CD8-positive, alpha-beta memory T cell (primary cell): Measurements from ENCODE around the gene LRFN4. TPM values are rescaled to one million over a fixed set of nuclear protein-coding genes. Genes with fewer than 3 reads are reported as not detected.

Source experiments
- CTCF ChIA-PET: fragments of 350-600 bp; sonication (Branson Sonifier 250); formaldehyde crosslinking; loops from one replicate; lab custom pipeline; 2021; ENCODE audit warnings: antibody characterized with exemption; lab: Charles Lee
- POLR2A ChIA-PET: fragments of 350-600 bp; sonication (Branson Sonifier 250); formaldehyde crosslinking; loops from one replicate; lab custom pipeline; 2021; ENCODE audit warnings: antibody characterized with exemption; lab: Charles Lee
- DNase-seq, 5 donors: peaks; one replicate each; pipeline versions ENCODE4 v3.0.0 to v3.0.0-alpha.2; 2020 to 2022; ENCODE audit warnings: mixed read lengths in 1 of 5
- H3K27ac ChIP-seq: one replicate; pipeline ENCODE4 v1.7.0; 2013; ENCODE audit warnings: low read depth, mild to moderate bottlenecking, low read length, moderate library complexity
- H3K27me3 ChIP-seq: 2 replicates; pipeline ENCODE4 v1.7.0; 2013; ENCODE audit warnings: low read length, mild to moderate bottlenecking; ENCODE audit not compliant: insufficient read depth, poor library complexity, severe bottlenecking
- H3K36me3 ChIP-seq: 2 replicates; pipeline ENCODE4 v1.7.0; 2013; ENCODE audit warnings: mild to moderate bottlenecking, low read length, moderate library complexity; ENCODE audit not compliant: insufficient read depth
- H3K4me1 ChIP-seq: 2 replicates; pipeline ENCODE4 v1.7.0; 2013; ENCODE audit warnings: mild to moderate bottlenecking, low read length, moderate library complexity; ENCODE audit not compliant: insufficient read depth
- H3K4me3 ChIP-seq: 2 replicates; pipeline ENCODE4 v1.7.0; 2013; ENCODE audit warnings: mild to moderate bottlenecking, low read length
- H3K9me3 ChIP-seq: 2 replicates; pipeline ENCODE4 v1.7.0; 2013; ENCODE audit warnings: mild to moderate bottlenecking, low read length
- H3K27ac Mint-ChIP-seq, 8 donors: one replicate each; pipeline ENCODE4 v1.8.0; 2020 to 2021; ENCODE audit warnings: mixed read lengths in 8 of 8, mild to moderate bottlenecking in 6 of 8, inconsistent platforms in 3 of 8, moderate library complexity in 3 of 8
- H3K27me3 Mint-ChIP-seq, 2 donors: one replicate each; pipeline ENCODE4 v1.8.0; 2020 to 2021; ENCODE audit warnings: mixed read lengths in 2 of 2, mild to moderate bottlenecking in 1 of 2, moderate library complexity in 1 of 2
- H3K36me3 Mint-ChIP-seq, 3 donors: one replicate each; pipeline ENCODE4 v1.8.0; 2020 to 2021; ENCODE audit warnings: mixed read lengths in 3 of 3, inconsistent platforms in 1 of 3, mild to moderate bottlenecking in 1 of 3
- H3K4me1 Mint-ChIP-seq, 3 donors: one replicate each; pipeline ENCODE4 v1.8.0; 2020 to 2021; ENCODE audit warnings: mixed read lengths in 3 of 3, inconsistent platforms in 1 of 3, mild to moderate bottlenecking in 1 of 3
- H3K4me3 Mint-ChIP-seq, 7 donors: one replicate each; pipeline ENCODE4 v1.8.0; 2020 to 2021; ENCODE audit warnings: mixed read lengths in 7 of 7, mild to moderate bottlenecking in 6 of 7, moderate library complexity in 4 of 7, inconsistent platforms in 2 of 7
- H3K9me3 Mint-ChIP-seq, 5 donors: one replicate each; pipeline ENCODE4 v1.8.0; 2020 to 2022; ENCODE audit warnings: mixed read lengths in 5 of 5, mild to moderate bottlenecking in 3 of 5, moderate library complexity in 2 of 5, inconsistent platforms in 1 of 5
- polyA plus RNA-seq: library from polyadenylated mRNA; unstranded; fragments of 300-500 nt; fragmentation: Illumina TruSeq; gene quantifications from one replicate; pipeline ENCODE4 v1.2.3, GENCODE V29; 2021
- total RNA-seq, 2 experiments: library from RNA; stranded (reverse); gene quantifications; one replicate each; pipeline ENCODE4 v1.2.3, GENCODE V29; 2021

Gene LRFN4
- total and polyA plus RNA-seq, 3 experiments from 2014 or later: 2.2 to 42.8 (median 35.5) TPM

DNA sequence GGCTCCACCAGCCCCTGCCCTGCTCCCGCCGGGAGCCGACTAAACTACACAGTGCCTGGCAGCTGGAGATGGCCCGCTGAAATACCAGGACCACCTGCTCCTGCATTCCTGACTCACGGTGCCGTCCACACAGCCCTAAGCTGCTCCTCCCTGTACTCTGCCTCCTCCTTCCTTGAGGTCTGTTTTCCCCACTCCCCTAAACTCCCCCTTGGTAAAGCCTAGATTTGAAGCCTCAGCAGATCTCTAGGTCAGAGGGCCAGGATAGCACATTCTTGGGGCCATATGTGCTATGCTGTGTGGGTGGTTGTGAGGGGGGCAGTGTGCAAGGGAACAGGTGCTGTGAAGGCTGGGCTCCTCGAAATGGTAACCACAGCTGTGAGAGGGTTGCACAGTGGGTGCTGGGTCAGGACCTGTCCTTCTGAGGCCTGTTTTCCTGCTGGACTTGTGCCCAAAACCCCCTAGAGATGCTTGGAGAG lies 9.7 kb downstream of the LRFN4 start:
- no peak for DNase-seq
- H3K36me3 ChIP-seq: no peaks in the 10 kb centered on the region
- no peak overlapping the region for H3K27ac Mint-ChIP-seq
- H3K9me3 ChIP-seq: no peaks in the 10 kb centered on the region
- no peaks in the 10 kb centered on the region for H3K27me3 Mint-ChIP-seq
- peaks cover 6 to 16% (median 6%) of the 10 kb centered on the region in 3 donors for H3K4me1 Mint-ChIP-seq
- no peaks in the 10 kb centered on the region for H3K36me3 Mint-ChIP-seq
- H3K27me3 ChIP-seq: no peaks in the 10 kb centered on the region
- no peak overlapping the region for H3K27ac ChIP-seq
- ChIA-PET CTCF (interaction anchor here (1.2 kb wide), 1 partner anchor 32 kb away, joined by 4 read pairs; no protein-coding TSS in a partner anchor), POLR2A (no interaction called here)
- H3K9me3 Mint-ChIP-seq: no peaks in the 10 kb centered on the region
- no peak overlapping the region for H3K4me3 ChIP-seq
- peaks cover 9% of the 10 kb centered on the region for H3K4me1 ChIP-seq
- H3K4me3 Mint-ChIP-seq: peak overlapping the region in 1 of 7 donors; percentile 52

DNA sequence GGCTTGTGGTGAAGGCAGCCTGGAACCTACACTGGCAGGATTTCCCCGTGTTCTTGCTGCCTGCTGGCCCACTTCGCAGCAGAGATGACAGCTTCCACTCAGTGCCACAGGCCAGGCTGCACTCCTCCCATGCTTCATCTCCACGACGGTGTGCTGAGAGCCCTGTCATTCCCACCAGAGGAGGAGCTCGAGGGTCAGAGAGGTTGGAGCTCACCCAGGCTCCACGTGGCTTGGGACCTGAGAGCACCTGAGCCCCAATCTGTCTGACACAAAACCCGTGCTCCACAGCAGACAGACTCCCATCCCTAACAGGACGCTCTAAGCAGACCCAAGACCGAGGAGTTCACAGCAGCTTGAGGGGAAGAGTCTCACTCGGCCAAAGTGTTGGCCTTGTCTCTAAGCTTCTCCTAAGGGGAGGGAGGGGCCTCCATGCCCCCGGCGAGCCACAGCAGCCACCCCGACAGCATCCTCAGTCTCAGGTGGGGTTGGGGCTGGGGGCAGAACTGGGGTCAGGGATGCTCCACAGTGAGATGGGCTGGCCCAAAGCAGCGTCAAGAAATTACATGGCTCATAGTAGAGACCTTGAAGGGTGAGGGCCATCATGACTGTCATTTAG lies 10.7 kb downstream of the LRFN4 start:
- no peaks in the 10 kb centered on the region for H3K27me3 Mint-ChIP-seq
- CTCF ChIA-PET: interaction anchor here (1.0 to 1.2 kb wide), 3 partner anchors 14 to 172 kb away, joined by 3 to 4 read pairs (median 3); no protein-coding TSS in a partner anchor

DNA sequence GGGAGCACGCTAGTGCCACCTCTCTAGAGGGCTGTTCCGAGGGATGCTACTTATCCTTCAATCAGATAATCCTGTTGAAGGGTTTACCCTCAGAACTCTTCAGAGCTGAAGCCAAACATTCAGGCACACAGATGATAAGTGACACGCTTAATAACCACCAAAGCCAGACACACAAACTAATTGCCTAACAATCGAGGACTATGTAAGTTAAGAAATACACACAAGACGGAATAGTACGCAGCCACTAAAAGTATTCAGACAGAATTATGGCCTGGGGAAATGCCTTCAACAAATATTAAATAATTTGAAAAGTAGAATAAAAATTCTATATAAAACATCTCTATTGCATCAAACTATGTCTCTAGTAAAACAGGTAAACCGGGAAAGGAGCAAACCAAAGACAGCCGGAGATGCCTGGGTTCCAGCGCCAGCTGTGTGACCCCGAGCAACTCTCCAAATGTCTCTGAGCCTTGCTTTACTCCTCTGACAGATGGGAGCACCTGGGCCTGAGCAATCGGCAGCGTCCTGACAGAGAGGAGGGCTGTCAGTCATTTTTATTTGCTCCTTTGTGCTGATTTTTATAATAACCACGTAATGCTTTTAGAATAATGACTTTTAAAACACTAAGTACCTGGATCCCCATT lies 11.3 kb downstream of the LRFN4 start:
- peaks cover 9% of the 10 kb centered on the region for H3K4me1 ChIP-seq
- H3K9me3 ChIP-seq: no peaks in the 10 kb centered on the region
- CTCF ChIA-PET: interaction anchor here (1.0 to 1.2 kb wide), 2 partner anchors 13 to 173 kb away, joined by 3 read pairs; no protein-coding TSS in a partner anchor
- Mint-ChIP-seq H3K4me3 (peak overlapping the region in 1 of 7 donors; percentile 51), H3K4me1 (peaks cover 6 to 16% (median 6%) of the 10 kb centered on the region in 3 donors), H3K9me3 (no peaks in the 10 kb centered on the region), H3K27me3 (no peaks in the 10 kb centered on the region), H3K36me3 (no peaks in the 10 kb centered on the region), H3K27ac (no peak overlapping the region)
- no peak overlapping the region for H3K27ac ChIP-seq
- POLR2A ChIA-PET: no interaction called here
- no peaks in the 10 kb centered on the region for H3K27me3 ChIP-seq
- DNase-seq: no peak
- no peaks in the 10 kb centered on the region for H3K36me3 ChIP-seq
- H3K4me3 ChIP-seq: no peak overlapping the region

More for the DNA sequence above, 10.7 kb downstream of the LRFN4 start:
- H3K27ac ChIP-seq: no peak overlapping the region
- Mint-ChIP-seq H3K4me1 (peaks cover 6 to 16% (median 6%) of the 10 kb centered on the region in 3 donors), H3K36me3 (no peaks in the 10 kb centered on the region), H3K27ac (peak overlapping the region in 1 of 8 donors; percentile 91), H3K4me3 (no peak overlapping the region), H3K9me3 (no peaks in the 10 kb centered on the region)
- H3K27me3 ChIP-seq: no peaks in the 10 kb centered on the region
- DNase-seq: no peak
- H3K4me1 ChIP-seq: peaks cover 9% of the 10 kb centered on the region
- H3K9me3 ChIP-seq: no peaks in the 10 kb centered on the region
- POLR2A ChIA-PET: no interaction called here
- no peaks in the 10 kb centered on the region for H3K36me3 ChIP-seq
- no peak overlapping the region for H3K4me3 ChIP-seq

DNA sequence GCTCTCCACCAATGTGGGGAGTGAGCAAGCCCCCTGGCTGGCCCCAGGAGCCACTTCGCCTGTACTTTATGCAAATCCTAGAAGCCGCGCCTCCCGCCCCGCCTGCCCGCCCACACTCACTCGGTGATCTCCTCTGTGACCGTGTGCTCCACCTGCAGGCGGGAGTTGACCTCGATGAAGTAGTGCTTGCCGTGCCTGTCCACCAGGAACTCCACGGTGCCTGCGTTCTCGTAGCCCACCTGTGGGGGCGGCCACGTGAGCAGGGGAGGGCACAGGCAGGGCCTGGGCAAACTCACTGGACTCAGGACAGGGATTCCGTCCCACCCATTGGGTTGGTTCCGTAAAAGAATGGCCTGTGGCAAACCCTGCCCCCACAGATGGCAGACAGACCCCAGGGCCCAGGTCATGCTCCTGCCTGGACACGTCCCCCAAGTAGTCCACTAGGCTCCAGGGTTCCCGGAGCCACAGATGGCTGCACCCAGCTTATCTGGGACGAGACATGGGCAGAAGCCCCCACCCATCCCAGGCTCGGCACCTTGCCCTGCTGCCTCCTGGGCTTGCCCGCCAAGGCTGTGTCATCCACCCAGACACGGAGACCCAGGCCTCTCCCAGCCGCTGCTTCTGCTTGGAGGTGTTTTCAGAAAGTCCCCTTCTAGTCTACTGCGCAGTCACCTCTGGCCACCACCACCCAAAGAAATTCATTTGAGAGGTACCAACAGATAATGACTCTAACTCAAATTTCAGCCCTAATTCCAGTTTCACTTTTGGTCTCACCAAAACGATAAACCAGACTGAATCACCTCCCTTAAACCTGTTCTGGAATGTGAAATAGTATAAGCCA lies 12.1 kb downstream of the LRFN4 start:
- no peaks in the 10 kb centered on the region for H3K27me3 ChIP-seq
- Mint-ChIP-seq H3K36me3 (no peaks in the 10 kb centered on the region), H3K9me3 (no peaks in the 10 kb centered on the region), H3K27me3 (no peaks in the 10 kb centered on the region), H3K27ac (peak overlapping the region in 2 of 8 donors; percentile 29 to 52), H3K4me3 (peak overlapping the region in 1 of 7 donors; percentile 51), H3K4me1 (peaks cover 6 to 16% (median 6%) of the 10 kb centered on the region in 3 donors)
- no peaks in the 10 kb centered on the region for H3K9me3 ChIP-seq
- ChIA-PET POLR2A (no interaction called here), CTCF (interaction anchor here (1.2 kb wide), 1 partner anchor 12 kb away, joined by 3 read pairs; no protein-coding TSS in a partner anchor)
- peaks cover 9% of the 10 kb centered on the region for H3K4me1 ChIP-seq
- no peak overlapping the region for H3K27ac ChIP-seq
- H3K4me3 ChIP-seq: no peak overlapping the region
- DNase-seq: peak; percentile 60 to 86 (median 64)
- H3K36me3 ChIP-seq: no peaks in the 10 kb centered on the region

DNA sequence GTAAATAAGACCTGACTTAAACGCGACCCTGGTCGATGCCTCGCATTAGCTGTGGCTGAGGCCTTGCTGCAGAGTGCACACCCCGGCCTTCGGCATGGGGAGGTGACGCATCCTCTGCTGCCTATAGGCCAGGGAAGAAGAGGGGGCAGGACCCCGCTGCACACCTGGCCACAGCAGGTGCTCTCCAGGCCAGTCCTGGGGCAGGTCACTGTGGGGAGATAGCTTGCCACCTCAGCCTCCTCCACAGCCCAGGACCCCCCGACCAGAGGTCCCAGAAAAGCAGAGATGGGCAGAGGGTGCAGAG lies 12.7 kb downstream of the LRFN4 start:
- H3K36me3 Mint-ChIP-seq: no peaks in the 10 kb centered on the region

DNA sequence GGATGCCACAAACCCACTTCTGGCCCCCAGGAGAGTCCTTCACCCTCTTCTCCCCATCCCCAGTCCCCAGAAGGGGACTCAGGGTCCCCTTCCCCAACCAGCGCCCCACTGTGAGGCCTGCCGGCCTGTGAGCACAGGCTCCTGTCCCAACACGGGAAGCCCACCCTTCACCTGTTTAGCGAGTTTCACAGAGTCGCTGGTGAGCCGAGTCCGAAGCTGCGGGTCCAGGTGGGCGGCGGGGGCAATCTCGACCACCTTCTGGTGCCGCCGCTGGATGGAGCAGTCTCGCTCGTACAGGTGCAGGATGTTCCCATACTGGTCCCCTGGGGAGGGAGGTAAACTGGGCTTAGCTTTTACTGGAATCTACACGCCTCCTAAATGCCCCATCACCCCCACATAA lies 13.3 kb downstream of the LRFN4 start:
- DNase-seq: no peak
- H3K36me3 Mint-ChIP-seq: no peaks in the 10 kb centered on the region
- no peak overlapping the region for H3K4me3 ChIP-seq
- H3K27me3 Mint-ChIP-seq: peaks cover 0 to 4% of the 10 kb centered on the region in 2 donors
- no peaks in the 10 kb centered on the region for H3K27me3 ChIP-seq
- H3K4me1 Mint-ChIP-seq: peaks cover 6 to 16% (median 6%) of the 10 kb centered on the region in 3 donors
- H3K9me3 ChIP-seq: no peaks in the 10 kb centered on the region
- no peak overlapping the region for H3K4me3 Mint-ChIP-seq
- H3K27ac ChIP-seq: no peak overlapping the region
- no peaks in the 10 kb centered on the region for H3K36me3 ChIP-seq
- H3K27ac Mint-ChIP-seq: no peak overlapping the region
- ChIA-PET POLR2A (no interaction called here), CTCF (interaction anchor here (0.7 kb wide), 1 partner anchor 14 kb away, joined by 3 read pairs; no protein-coding TSS in a partner anchor)
- H3K4me1 ChIP-seq: peaks cover 9% of the 10 kb centered on the region
- no peaks in the 10 kb centered on the region for H3K9me3 Mint-ChIP-seq

More for the DNA sequence above, 12.7 kb downstream of the LRFN4 start:
- Histone ChIP-seq H3K27ac (no peak overlapping the region), H3K27me3 (no peaks in the 10 kb centered on the region), H3K9me3 (no peaks in the 10 kb centered on the region), H3K4me1 (peaks cover 9% of the 10 kb centered on the region), H3K4me3 (no peak overlapping the region), H3K36me3 (no peaks in the 10 kb centered on the region)
- no peaks in the 10 kb centered on the region for H3K27me3 Mint-ChIP-seq
- DNase-seq: no peak
- H3K4me3 Mint-ChIP-seq: no peak overlapping the region
- peaks cover 6 to 16% (median 6%) of the 10 kb centered on the region in 3 donors for H3K4me1 Mint-ChIP-seq
- POLR2A ChIA-PET: no interaction called here
- H3K9me3 Mint-ChIP-seq: no peaks in the 10 kb centered on the region
- H3K27ac Mint-ChIP-seq: peak overlapping the region in 1 of 8 donors; percentile 52
- CTCF ChIA-PET: no interaction called here

DNA sequence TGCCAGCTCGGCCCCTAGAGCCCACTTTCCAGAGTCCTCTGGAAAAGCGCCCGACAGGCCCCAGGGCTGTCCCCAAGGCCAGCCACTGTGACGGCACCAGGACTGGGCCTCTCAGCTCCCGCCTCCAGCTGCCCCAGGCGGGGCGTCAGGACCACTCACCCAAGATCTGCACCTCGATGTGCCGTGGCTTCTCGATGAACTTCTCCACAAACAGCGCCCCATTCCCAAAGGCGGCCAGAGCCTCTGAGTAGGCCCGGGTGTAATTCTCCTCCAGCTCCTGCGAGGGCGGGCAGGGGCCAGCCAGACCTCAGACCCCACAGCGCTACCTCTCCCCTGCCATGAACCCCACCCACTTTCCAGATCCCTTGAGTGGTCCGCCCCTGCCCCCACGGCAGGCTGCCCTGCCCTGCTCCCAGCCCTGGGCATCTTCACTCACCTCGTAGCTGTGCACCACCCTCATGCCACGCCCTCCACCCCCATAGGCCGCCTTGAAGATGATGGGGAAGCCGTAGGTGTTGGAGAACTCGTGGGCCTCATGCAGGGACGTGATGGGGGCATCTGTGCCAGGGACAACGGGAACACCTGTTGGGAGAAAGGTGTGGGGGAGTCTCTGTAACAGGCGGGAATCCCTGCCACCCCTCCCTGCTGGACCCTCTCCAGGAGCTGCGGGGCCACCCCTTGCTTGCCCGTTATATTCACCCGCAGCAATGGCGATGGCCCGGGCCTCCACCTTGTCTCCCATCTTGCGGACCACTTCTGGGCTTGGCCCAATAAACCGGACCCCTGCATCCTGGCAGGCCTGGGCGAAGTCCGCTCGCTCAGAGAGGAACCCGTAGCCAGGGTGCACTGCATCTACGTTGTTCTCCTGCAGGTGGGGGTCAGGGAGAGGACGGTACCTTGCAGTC lies 14.0 kb downstream of the LRFN4 start:
- DNase-seq: no peak
- H3K4me3 Mint-ChIP-seq: no peak overlapping the region
- H3K9me3 Mint-ChIP-seq: no peaks in the 10 kb centered on the region
- peaks cover 0 to 4% of the 10 kb centered on the region in 2 donors for H3K27me3 Mint-ChIP-seq
- ChIA-PET CTCF (interaction anchor here (0.7 kb wide), 1 partner anchor 13 kb away, joined by 3 read pairs; no protein-coding TSS in a partner anchor), POLR2A (no interaction called here)
- Histone ChIP-seq H3K4me3 (no peak overlapping the region), H3K9me3 (no peaks in the 10 kb centered on the region), H3K27me3 (no peaks in the 10 kb centered on the region), H3K36me3 (no peaks in the 10 kb centered on the region), H3K27ac (no peak overlapping the region), H3K4me1 (peaks cover 9% of the 10 kb centered on the region)
- no peak overlapping the region for H3K27ac Mint-ChIP-seq
- no peaks in the 10 kb centered on the region for H3K36me3 Mint-ChIP-seq
- H3K4me1 Mint-ChIP-seq: peaks cover 6 to 16% (median 6%) of the 10 kb centered on the region in 3 donors
